ENCODE results near the gene IL18R1.

The IL18R1 gene

DNA sequence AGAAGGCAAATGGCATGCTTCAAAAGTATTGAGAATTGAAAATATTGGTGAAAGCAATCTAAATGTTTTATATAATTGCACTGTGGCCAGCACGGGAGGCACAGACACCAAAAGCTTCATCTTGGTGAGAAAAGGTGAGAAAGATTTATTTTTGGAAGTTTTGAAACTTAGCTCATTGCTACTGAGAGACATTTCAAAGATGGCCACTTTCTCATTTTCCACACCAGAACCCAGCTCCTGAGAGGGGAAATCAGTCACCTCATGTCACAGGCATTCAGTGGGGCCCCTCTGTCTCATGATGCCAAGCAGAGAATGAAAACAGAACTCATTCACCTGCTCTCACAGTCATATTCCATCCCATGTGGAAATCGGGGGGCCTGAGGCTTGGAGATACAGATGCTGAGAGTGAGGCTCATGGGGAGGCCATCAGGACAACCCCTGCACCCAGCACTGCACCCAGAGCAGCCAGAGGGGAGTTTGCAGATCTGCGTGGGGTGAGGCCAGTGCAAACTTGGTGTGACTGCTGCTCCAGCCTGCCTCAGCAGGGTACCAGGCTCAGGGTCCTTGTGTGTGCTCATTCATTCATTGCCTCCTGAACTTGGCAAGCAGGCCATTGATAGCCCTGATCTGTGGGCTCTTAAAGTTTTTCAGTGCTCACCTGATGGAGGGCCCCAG, 31.4 kb downstream of the IL18R1 start:
- DNase-seq (ENCODE audit: extremely low read depth in 1 of 2, low read depth in 1 of 2): no peak

DNA sequence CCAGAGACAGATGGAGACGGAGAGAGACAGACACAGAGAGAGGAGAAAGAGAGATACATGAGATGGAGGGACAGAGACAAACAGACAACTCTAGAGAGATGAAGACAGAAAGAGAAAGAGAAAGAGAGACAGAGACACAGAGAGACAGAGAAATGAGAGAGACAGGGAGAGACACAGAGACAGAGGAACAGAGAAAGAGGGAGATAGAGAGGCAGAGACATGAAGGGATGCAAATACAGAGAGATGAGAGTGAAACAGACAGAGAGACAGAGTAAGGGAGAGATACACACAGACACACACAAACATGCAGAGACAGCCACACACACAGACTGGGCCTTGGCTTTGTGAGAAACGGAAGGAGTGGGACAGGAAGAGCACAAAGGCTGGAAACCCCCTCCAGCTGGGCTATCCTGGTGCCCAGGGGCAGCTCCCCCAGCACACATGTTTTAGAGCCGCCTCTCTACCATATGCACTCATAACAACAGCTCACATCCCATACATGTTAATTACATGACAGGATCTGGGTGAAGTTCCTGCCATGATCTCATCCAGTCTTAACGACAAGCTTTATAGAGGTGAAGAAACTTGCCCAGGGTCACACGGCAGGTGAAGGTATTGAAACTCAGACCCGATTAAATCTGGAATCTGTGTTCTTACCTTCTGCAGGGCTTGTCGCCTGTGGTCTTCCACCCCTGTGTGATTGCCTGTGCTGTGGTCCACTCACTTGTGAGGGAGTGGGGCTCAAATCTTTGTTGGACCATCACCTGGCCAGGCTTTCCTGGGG, 32.4 kb downstream of the IL18R1 start:
- no peak for DNase-seq (ENCODE audit: extremely low read depth in 1 of 2, low read depth in 1 of 2)

DNA sequence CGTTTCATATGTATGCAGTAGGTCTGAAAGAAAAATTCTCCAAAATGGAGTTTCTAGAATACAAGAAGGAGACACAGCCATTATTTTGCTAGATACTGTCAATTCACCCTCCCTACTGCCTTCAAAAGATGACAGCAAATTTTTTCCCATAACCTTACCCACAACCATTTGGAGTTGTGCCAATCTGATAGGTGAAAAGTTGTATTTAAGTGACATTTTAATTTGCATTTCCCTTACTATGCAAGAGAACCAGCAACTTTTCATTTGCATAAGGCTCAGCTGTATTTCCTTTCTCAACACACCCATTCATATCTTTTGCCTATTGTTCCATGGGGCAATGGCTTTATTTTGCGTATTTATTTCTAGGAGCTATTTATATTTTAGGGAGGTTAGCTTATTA, 36.0 kb downstream of the IL18R1 start:
- no peak for DNase-seq (ENCODE audit: extremely low read depth in 1 of 2, low read depth in 1 of 2)

DNA sequence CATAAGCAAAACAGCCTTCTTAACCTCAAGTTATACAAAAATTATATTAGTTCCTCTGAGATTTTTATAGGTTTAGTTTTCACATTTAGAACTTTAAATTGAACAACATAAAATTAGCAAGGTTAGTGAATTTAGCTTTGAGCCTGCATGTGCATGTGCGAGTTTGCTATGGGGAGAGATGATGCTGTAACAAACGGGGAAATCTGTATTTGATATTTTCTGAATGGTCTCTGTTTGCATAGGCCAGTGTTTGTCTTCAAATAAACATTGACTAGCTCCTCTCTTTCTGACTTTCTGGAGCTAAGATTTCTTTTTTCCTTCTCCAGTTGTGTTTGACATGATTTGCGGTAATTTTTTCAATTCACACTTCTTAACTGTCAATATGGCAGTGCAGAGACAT, 36.5 kb downstream of the IL18R1 start:
- DNase-seq (ENCODE audit: extremely low read depth in 1 of 2, low read depth in 1 of 2): no peak

DNA sequence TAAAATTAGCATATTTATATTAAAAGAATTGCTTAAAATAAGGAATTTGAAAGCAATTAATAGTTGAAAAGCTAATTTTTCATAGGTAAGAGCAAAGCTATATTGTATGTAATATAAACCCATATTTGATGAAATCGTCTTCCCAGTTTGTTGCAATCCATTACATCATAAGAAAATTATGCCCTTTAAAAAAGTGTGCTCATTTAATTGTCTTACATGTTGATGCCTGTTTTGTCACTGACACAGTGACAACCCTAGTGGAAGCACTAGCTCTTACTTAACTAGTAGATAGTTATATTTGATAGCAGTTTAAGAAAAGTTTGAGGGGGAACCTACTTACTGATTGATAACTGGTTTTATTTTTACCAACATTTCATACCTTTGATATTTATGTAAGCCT, 37.3 kb downstream of the IL18R1 start:
- no peak for DNase-seq (ENCODE audit: extremely low read depth in 1 of 2, low read depth in 1 of 2)

DNA sequence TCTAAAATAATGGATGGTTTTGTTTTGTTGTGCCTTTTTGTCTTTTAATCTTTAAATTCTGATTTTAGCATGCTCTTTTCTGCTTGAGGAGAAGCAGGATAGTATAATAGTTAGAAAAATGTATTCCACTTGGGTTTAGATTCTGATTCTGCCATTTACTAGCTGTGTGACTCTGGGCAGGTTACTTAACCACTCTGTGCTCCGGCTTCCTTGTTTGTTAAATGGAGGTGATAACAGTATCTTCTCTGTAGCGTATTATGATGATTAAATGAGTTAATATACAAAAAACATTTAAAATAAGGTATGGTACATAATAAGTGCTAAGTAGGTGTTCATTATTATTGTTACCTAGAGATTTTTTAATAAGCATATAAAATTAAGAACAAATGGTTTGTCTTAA, 40.4 kb downstream of the IL18R1 start:
- DNase-seq (ENCODE audit: extremely low read depth in 1 of 2, low read depth in 1 of 2): no peak

DNA sequence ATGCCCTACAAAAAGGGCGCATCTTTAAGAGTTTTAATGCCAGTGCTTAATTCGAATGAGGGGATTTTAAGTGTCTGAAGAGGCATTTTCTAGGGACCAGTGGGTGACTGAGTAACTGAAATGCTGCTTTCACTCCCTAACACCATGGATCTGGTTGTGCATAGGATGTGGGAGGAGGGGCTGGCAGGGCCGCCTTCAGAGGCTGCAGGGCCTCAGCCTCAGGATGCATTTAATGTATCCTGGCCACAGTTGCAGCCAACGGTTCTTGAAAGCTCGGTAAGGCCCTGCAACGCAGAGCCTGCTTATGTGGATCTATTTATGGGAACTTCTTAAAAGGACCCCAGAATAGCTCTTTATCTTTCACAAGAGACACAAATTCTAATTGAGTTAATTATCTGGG, 41.6 kb downstream of the IL18R1 start:
- DNase-seq (ENCODE audit: extremely low read depth in 1 of 2, low read depth in 1 of 2): no peak

DNA sequence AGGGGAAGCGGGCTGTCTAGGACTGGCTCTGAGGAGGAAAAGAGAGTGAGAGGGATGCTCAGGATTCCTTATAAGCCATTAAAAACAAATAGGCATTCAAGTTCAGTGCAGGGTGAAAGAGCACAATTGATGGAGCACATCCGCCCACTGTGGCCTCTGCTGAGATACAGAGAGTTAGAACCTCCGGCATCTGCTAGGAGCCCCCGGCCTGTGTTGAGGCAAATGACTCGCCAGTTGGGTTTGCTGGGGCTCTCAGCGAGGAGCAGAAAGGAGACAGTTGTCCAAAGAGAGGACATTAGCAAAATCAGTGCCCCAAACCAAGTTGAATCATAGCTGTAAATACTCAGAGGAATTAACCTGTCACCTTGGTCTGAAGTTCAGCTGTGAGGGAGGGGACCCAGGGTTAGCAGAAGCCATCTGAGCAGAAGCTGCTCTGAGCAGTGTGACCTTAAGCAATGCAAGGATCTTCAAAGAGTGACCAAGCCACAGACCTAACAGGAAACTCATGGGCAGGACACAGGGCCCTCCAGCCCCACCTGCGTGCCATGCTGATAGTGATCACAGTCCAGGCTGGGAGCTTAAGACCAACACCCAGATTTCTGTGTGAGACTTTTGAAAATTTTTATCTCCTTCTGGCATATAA, 44.0 kb downstream of the IL18R1 start:
- no peak for DNase-seq (ENCODE audit: extremely low read depth in 1 of 2, low read depth in 1 of 2)

DNA sequence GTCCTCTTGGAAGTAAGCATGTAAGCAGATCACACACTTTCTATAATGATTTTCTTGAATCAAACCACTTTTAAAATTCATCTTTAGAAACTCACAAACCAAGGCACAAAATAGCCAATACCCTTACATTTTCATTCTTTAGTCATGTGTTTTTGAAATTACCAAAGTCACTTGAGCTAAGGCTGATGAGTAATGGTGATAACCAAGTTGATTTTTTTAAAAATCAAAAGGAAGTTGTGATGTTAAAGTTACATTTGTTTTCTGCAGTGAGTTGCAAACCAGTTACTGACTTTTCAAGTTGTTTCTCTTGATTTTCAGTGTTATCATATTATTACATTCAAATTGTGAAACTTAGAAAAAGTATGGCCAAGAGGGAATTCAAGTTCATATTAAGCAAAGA, 45.9 kb downstream of the IL18R1 start:
- no peak for DNase-seq (ENCODE audit: extremely low read depth in 1 of 2, low read depth in 1 of 2)

DNA sequence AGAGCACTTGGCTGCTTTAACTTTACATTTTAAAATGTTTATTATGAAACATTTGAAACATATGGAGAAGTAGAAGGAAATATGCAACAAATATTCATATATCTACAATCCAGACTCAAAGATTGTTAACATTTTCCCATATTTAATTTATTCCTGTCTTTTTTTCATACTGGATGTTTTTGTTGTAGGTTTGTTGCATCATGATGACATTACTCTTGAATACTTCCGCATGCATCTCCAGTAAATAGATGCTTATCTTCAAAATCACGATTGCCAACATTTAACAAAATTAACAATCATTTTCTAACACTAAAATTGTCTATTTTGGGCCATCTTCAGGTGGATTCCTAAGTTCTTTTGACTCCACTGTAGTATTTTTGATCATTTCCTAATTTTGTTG, 46.3 kb downstream of the IL18R1 start:
- DNase-seq (ENCODE audit: extremely low read depth in 1 of 2, low read depth in 1 of 2): no peak

DNA sequence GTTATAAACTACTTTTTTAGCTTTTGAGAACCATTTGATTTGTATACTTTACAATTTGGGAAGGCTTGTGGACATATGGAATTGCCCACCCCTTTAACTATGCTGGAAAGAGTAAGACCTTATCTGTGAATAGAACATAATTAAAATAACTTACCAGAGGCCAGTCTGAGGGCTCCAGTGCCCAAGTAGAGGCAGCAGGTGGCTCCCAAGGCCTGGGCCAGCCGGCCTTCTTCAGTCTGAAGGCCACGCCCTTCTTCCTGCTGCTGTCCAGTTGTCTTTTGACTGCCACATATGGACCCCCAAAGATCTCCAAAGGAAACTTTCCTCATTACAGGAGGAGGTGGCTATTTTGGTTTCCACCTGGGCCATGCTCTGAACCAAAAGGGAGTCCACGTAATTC, 55.4 kb downstream of the IL18R1 start:
- DNase-seq (ENCODE audit: extremely low read depth in 1 of 2, low read depth in 1 of 2): no peak

DNA sequence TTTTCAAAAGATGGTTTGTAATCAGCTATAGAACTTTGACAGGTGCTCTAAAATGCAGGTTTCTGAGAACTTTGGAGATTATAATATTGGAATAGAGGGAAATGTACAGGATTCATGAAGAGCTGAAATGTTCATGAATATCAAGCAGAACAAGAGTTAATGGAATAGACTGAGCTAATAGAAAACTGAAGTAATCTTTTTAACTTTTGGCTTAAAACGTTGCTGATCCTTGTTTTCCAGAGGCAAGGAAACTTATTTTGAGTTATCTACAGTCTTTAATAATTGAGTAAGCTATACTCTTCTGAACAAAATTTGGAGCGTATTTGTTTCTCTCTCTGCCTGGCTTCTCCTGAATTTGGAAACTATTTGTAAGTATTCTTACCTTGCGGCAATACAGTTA, 56.6 kb downstream of the IL18R1 start:
- DNase-seq (ENCODE audit: extremely low read depth in 1 of 2, low read depth in 1 of 2): no peak

DNA sequence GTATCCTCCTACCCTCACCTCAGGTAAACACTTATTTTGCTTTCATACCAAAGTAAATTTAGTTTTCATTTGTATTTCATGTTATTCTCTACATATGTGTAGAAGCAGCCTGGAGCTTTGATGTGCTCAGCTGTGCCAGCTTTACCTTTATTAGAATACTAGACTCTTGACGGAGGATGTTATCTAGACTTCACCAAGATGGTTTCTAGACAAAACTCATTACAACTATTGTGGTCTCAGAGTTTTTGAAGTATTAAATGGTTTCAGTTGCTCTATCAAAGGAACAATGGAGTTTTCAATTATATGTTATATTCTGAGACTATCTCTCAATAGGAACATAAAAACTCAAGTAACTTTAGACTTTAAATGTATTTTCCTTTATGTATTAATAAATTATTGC, 62.4 kb downstream of the IL18R1 start:
- DNase-seq (ENCODE audit: extremely low read depth in 1 of 2, low read depth in 1 of 2): no peak

DNA sequence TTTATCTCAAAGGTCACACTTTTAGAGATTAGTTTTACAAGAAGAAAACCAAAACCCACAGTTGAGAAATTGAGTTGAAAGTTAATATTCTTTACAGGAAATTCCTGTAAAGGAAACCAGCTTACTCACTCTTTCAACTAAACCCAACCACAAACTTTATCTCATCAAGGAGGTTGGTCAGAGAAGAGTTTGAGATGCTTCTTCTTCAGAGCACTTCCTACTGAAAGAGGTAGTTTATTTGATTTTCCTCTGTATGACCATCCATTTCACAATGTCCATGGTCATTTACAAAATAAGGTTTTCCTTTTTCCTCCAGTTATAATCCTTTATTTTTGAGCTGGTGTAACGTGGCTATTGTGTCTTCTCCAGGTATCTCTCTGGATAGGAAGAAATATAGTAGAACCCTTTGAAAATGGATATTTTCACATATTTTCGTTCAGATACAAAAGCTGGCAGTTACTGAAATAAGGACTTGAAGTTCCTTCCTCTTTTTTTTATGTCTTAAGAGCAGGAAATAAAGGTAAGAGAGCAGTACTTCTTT, 62.9 kb downstream of the IL18R1 start:
- no peak for DNase-seq (ENCODE audit: extremely low read depth in 1 of 2, low read depth in 1 of 2)

DNA sequence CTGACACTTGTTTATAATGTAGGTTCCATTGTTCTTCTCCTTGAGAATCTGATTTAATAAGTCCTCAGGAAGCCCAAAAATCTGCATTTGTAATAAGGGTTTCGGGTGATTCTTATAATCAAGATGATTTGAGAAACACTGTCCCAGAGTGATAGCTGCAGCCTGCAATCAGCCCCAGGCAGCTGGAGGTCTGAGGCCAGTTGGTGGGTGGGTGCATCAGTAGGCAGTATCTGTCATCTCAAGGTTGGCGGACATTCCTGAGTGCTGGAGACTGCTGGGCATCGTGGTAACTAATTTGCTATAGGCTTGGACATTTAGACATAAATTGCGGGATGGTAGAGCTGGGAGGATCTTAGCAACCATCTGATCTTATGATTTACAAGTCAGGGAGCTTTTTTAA, 64.7 kb downstream of the IL18R1 start:
- no peak for DNase-seq (ENCODE audit: extremely low read depth in 1 of 2, low read depth in 1 of 2)

DNA sequence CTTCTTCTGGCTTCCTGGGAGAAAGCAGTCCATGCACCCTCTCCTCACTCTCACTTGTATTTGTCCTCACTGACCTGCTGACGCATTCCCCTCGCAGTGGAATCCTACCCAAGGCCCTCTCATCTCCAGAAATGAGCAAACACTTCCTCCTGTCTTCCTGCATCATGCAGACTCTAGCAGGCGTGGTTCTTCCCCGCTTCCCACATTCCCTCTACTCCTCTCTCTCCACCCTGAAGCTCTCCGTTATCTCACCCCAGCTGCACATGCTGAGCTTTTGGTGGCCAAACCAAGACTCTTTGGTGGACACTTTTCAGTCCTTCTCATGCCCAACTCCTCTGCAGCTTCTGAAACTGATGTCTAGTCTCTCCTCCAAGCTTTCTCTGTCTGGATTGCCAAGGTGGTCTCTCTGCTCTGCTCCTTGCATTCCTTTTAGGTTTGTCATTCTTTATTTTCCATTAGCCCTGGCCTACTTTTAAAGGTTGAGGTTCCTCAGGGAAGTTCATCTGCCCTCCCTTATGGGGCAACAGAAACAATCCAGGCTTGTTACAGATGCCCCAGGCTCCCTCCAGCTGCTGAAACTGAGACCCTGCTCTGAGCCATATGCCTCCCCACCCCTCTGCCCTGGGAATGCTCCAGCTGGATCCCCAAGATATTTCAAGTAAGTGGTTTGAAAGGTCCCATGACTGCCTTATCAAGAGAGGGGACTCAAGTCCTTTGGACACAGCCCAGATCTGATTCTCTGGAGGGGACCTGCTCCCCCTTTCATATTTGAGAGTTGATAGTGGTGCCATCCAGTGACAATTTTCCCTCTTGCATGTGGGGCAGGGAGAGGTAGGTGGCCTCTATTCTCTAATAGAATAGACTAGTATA, 66.5 kb downstream of the IL18R1 start:
- no peak for DNase-seq (ENCODE audit: extremely low read depth in 1 of 2, low read depth in 1 of 2)

DNA sequence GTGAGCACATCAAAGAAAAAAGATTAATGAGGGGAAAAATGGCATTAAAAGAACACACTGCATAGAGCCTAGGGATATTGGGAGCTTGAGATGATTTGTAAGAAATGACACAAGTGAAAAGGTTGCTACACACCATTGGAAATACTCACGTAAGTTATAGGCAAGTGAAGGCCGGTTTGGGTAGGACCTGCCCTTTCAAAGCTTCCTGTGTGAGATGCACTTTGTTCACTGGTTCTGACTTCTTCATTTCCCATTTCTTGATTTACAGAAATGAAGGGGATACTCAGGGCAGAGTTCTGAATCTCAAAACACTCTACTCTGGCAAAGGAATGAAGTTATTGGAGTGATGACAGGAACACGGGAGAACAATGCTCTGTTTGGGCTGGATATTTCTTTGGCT, 67.3 kb downstream of the IL18R1 start, which contains the start of gene IL18RAP:
TSS of gene IL18RAP (plus strand) at position 251 of the 400 bp plus-strand sequence. CDS start at position 369, 118 bp downstream.
- no peak for DNase-seq (ENCODE audit: extremely low read depth in 1 of 2, low read depth in 1 of 2)

DNA sequence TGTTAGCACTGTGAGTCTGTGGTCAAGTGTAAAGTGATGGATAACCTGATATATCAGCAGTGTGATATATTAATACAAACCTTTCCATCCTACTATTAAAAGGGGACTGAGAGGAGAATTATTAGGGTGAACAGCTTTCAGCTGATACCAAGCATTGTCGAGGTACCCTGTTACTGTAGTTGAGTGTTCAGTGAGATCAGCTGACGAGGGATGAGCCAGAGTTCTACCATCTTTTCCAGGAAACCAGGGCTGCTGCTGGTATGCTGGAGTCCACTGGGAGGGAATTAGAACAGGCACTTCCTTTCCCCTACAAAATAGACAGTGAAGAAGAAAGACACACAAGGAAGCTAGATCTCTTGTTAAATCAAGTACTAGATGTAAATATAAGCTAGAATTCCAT, 67.8 kb downstream of the IL18R1 start:
- DNase-seq (ENCODE audit: extremely low read depth in 1 of 2, low read depth in 1 of 2): no peak

DNA sequence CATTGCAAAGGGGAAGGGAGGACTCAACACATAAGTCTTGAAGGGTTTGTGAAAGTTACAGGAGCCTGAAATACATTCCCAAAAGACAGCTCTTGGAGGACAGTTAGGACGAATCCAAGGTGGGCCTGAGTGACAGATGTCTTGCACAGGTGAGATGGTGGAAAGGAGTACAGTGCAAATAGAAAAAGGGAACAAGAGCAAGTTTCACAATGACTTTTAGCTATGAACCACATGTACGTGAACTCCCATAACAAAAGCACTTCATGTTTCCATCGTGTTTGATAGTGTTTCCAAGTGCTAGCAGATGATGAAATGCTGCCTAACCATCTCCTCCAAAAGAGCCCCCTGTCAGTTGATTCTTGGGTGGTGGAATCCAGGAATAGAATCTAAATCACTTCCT, 69.2 kb downstream of the IL18R1 start:
- DNase-seq (ENCODE audit: extremely low read depth in 1 of 2, low read depth in 1 of 2): no peak

DNA sequence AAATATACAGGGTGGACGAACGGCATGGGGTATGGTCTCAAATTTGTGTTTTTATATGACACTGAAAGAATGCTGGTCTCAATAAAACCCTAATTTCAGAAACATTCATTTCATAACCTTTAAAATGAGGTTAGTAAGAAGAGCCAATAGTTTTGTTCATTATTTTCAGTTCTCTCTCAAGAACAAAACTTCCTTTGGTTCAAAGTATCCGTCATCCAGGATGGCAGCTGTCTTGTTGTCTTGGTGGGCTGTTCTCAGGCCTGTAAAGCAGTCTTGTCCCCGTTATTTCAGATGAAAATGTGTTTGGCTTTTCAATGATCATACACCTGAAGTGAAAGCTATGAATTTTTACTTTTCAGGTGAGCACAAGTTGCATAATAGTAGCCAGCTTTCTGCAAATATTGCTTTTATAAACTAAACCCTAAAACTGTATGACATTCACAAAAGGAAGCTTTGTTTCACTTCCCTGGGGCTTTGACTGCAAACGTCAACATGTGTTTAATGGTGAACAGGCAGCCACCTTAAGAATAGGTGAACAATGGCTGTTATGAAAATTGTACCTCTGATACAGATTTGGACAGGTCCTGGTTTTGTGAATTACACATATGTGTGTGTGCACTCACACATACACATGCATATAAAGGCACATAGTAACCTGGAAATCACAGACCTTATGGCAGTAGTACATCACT, 70.0 kb downstream of the IL18R1 start:
- no peak for DNase-seq (ENCODE audit: extremely low read depth in 1 of 2, low read depth in 1 of 2)
